ENCODE results near the gene TATDN2.
"Not testable (repeated sequence)": the region's sequence is repeated elsewhere in the genome, so short reads cannot be mapped to it uniquely, and the experiment has no call there.

TATDN2 gene

GRCh38 chr3:10235551-10235950, 12.7 kb upstream of the TATDN2 start:
- DNase-seq: no peak

- DNase-seq: no peak
These were observed 9.7 kb upstream of the TATDN2 start for GRCh38 chr3:10238345-10239183.

GRCh38 chr3:10240799-10241198, 7.5 kb upstream of the TATDN2 start:
- no peak for DNase-seq

GRCh38 chr3:10242182-10243065, 5.8 kb upstream of the TATDN2 start:
- DNase-seq: no peak

- no peak for DNase-seq
These were observed 4.2 kb upstream of the TATDN2 start for GRCh38 chr3:10244009-10244408.

- DNase-seq: no peak
These were observed 3.1 kb upstream of the TATDN2 start for GRCh38 chr3:10245081-10245712.

- DNase-seq: no peak
These were observed 528 bp upstream of the TATDN2 start for GRCh38 chr3:10247679-10248183.

GRCh38 chr3:10248984-10249748, 907 bp downstream of the TATDN2 start:
- DNase-seq: peak; percentile 30

GRCh38 chr3:10249833-10250232, 1.6 kb downstream of the TATDN2 start:
- no peak for DNase-seq

- DNase-seq: no peak
These were observed 2.7 kb downstream of the TATDN2 start for GRCh38 chr3:10251006-10251405.

GRCh38 chr3:10253731-10254130, 5.5 kb downstream of the TATDN2 start:
- DNase-seq: no peak

- DNase-seq: no peak
These were observed 7.6 kb downstream of the TATDN2 start for GRCh38 chr3:10255835-10256234.

- no peak for DNase-seq
These were observed 10.8 kb downstream of the TATDN2 start for GRCh38 chr3:10259036-10259435.

- DNase-seq: no peak
These were observed 11.5 kb downstream of the TATDN2 start for GRCh38 chr3:10259798-10260197.

GRCh38 chr3:10260211-10260701, 12.0 kb downstream of the TATDN2 start:
- DNase-seq: no peak

GRCh38 chr3:10262027-10262426, 13.8 kb downstream of the TATDN2 start:
- DNase-seq: no peak

GRCh38 chr3:10263646-10264363, 15.5 kb downstream of the TATDN2 start:
- peak; percentile 52 for DNase-seq

- no peak for DNase-seq
These were observed 17.6 kb downstream of the TATDN2 start for GRCh38 chr3:10265833-10266232.

- DNase-seq: not testable (repeated sequence)
These were observed 18.7 kb downstream of the TATDN2 start for GRCh38 chr3:10266936-10267335.

- DNase-seq: no peak
These were observed 19.9 kb downstream of the TATDN2 start for GRCh38 chr3:10268116-10268515.

- DNase-seq: no peak
These were observed 20.7 kb downstream of the TATDN2 start for GRCh38 chr3:10268930-10269329.

- DNase-seq: no peak
These were observed 21.2 kb downstream of the TATDN2 start for GRCh38 chr3:10269443-10269842.

All from eye (tissue), 1 donor.